Stimulated activated CD8-positive, alpha-beta memory T cell treated with anti-CD3 and anti-CD28 coated beads, Interleukin-4, amount 100 ng/mL, for 48 hours (primary cell): ENCODE data around the gene ERG.
A peak's percentile ranks its signal among the peaks of the same experiment; 100 is the strongest.

Source experiments
- DNase-seq: peaks from one replicate; pipeline ENCODE4 v3.0.0-alpha.2; 2020

The ERG gene

DNA sequence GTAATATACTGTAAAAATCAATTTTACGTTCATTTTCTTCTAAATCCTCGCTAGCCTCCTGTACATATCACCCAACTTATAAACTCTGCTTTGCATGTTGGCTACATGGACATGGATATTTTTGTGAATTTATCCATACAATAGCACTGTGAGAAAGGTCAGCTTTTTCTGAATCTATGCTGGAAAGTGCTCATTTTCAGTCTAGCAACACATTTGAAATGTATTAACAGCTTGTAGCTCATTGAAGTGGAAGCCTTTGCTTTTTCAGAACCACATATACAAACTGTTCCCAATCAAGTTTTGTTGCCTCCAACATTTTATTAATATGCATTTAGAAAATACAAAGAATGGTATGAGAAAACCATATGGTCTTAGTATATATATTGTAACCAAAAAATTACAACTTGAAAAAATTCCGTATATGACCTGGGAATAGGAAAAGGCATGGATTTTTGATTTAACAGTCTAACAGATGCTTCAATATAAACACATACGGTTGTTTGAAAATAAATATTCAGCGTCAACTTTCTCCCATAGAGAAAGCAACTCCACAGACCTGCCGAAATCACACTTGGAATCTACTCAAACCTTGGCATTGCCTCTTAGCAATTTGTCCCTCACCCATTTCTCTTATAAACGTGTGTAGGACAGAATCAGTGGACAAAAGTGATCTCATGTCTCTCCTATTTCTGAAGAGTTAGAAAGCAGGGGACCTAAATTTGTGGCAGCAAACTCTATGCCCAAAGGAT lies 112.7 kb downstream of the ERG start:
- DNase-seq: no peak

DNA sequence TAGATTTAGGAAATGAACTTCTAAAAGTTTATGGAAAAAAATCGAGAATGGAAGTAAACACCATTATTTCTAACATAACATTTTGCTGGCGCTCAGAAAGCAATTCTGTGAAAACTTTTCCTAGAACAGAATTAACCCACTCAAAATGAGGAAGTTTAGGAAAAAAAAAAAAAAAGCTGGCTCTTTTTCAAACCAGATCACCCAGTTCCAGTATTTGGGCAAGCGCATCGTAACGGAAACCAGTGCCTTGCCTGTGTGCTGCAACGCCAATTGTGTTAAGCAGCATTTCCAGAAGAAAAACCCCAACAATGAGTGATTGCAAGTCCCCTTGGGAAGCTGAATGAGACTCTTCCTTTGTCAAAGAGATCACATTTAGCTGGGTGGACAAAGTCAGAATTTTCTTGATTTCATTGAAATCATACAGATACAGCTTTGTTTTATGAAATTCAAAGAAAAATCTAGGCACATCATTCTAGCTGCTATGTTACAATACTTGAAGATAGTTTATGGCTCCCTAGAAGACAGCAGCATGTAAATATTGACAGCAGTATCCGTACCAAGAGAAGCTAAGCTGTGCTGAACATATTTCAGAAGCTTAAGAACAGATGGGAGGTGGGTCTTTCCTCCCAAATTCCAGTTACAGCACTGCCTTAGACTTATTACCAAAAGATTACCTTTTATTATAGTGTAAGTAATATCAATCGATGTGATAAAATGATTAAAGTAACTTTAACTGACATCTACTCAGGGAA lies 113.4 kb downstream of the ERG start:
- DNase-seq: no peak

DNA sequence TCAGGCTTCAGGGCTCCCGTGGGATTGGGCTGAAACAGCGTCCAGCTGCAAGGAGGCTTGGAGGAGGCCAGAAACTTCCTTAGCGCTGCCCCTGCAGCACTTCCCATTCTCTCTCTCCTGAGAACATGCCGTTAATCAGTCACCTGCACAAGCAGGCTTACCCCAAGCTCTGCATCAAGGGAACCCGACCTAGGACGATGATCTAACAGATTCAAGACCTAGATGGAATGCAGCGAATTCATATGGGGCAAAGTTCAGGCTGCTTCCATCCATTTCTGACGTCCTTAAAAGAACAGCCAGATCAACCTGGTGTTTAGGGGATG lies 114.1 kb downstream of the ERG start:
- no peak for DNase-seq

DNA sequence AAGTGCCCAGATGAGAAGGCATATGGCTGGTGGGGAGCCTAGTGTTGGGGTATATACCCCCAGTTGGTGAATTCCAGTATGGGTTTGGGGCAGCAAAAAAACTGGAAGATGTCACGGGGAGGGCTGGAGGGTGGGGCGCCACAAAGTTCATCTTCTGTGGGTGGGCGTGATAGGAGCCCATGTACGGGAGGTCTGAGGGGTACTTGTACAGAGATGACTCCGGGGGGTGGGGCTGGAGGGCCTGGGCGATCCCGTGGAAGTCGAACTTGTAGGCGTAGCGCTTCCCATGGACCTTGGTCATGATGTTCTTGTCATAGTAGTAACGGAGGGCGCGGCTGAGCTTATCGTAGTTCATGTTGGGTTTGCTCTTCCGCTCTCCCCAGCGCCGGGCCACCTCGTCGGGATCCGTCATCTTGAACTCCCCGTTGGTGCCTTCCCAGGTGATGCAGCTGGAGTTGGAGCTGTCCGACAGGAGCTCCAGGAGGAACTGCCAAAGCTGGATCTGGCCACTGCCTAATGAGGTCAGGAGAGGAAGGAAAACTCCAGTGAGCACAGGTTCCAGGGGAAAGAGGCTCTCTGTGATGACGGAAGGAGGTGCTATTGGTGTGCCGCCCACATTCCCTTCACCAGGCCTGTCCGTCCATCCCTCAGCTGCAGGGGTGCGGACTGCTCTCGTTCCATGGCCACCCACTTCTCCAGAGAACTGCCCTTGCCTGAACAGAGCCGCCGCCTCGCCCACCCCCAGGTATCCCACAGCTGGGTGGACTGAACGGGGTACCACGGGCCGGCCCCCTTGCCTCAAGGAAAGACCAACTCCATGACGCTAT lies 114.7 kb downstream of the ERG start:
- no peak for DNase-seq

DNA sequence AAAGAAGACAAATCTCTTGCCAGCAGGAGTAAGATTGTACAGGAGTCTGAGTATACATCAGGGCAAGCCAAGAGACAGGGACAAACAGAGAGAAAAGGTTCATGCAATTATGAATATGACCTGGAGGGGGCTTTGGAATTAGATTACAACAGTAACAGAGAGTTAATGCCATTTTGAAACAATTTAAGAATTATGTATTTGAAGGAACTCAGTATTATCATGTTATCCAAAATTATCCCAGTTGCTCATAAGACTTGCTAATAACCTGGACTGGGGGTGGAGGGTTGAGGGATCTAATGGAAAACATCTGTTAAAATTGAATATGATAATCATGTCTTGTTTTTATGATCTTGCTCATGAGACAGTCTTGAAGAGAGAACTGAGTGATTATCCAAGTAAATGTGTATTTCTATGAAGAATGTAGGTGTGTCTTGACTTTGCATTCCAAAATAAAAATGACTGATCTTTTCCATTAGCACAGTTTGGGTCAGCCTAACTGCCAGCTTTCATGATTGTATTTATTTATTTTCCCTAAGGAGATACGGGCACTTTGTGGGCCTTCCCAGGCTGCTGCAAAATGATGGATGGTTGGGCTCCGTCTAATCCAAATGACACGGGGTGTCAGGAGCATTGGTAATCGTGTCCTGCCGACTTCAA lies 117.7 kb downstream of the ERG start:
- DNase-seq: no peak

DNA sequence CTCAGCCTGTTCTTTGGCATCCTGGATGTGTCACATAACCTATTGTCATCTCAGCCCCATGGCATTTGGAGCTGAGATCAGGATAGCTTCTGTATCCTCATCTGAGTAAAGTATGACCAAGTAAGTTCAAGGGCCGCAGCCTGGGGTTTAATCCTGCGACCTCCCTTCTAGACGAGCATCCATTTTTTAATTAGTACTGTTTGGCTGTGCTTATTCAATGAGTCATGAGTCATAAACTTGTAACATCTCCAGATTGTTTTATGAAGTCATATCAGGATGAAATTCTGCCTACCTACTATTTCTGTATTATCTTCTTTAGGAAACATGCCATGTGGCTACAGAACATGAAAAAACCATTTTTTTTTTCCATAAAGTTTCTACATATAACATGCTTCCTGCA lies 119.1 kb downstream of the ERG start:
- DNase-seq: no peak

DNA sequence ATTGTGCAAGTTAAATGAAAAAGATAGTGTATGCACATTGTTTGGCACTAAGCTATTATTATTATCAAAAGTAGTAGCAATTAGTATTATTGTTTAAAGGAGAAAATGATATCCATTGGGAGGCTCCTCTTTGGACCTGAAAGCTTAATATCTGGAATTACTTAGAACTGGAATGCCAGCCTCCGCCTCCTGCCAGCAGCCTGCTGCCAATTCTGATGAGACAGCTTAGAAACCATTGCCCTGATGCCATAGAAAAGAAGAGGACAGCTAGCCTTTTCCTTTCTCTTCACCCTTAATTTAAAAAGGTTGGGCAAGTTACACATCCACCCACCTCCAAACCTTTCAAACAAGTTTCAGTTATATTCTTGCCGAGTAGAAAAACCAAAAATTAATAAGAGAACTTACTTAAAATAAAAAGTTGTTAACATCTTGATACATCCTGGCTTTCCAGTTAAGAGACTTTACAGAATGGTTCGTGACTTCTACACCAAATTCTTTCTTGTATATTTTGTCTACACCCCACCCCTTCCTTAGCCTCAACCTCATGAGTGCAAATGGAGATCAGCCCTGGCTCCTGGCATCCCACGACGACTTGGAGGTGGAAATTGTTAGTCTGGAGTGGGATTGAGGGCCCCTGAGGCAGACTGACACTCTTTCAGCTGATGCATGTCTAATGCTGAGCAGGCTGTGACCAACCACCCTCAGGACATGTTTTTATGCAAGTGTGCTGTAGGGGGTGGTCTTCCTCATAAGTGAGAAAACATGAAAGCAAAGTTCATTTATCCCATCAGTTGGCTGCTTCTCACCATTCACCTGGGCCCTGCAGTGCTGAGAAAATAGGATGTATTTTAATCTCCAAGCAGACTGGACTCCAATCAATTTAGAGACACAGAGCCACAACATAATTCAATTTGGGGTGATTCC lies 120.8 kb downstream of the ERG start:
- DNase-seq: no peak

DNA sequence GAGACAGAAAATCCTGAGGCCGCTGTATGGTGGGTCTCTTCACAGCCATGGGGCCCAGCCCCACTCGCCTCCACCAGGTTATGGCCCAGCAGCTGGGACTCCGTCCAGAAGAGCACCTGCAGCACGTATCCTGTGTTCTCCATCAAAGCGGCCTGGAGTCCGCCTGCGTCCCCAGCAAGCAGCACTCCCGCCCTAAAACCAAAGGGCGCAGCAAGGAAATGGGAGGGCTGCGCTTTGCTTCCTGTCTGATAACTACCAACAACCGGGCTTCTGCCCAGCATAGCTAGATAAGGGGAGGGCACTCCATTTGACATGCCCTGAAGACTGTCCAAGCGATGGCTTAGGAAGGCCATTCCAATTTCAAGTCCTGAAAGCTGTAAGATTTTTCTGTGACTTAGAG lies 121.6 kb downstream of the ERG start:
- DNase-seq: no peak

DNA sequence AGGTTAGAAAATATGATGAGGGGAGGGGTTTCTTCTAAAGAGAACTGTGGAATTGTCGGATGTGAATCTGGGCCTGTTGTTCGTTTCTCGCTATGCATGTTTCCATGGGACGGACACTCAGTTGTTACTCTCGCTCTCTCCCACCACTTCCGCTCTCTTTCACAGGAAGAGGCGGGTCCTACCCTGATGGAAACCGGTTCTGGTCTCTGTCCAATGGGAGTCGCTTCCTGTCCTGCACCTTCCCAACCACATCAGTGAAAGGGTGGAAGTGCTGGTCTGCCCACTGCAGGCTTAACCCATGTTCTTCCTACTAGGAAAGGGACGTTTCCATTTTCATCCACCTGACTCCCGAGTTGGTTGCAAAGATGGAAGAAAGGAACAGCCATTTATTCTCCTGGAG lies 122.0 kb downstream of the ERG start:
- no peak for DNase-seq

DNA sequence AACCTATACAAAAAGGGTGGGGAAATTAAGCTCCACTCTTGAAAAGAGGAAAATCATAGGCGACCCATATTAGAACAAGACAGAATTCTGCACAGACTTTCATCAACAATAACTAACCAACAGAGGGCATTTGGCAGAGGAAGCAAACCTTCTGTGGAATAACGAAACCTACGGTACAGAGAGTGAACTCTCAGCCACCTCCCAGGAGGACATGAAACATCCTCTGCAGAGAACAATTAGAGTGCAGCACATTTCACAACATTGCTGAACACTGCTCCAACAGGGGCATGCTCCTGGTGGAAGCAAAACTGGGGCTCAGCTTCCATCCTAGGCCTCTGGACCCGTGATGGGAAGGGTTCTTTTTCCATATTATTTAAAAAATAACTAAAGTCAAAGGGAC lies 130.6 kb downstream of the ERG start:
- DNase-seq: no peak

DNA sequence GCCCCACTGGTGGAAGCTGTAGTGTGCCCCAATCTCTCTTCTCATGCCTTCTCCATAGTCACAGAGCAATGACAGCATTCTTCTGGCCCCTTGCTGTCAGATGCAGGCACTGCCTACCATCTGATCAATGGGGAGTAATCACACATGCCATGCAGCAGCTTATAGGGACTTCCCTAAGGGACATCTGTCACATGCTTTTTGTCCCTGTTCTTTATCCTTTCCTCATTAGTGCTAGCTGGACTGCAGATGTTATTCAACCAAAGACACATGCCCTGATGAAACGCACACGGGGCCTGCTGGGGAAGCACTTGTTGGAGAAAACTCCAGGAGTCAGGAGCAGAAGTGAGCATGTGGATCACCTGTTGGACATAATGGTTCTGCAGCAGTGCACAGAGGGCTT lies 132.8 kb downstream of the ERG start:
- DNase-seq: no peak

DNA sequence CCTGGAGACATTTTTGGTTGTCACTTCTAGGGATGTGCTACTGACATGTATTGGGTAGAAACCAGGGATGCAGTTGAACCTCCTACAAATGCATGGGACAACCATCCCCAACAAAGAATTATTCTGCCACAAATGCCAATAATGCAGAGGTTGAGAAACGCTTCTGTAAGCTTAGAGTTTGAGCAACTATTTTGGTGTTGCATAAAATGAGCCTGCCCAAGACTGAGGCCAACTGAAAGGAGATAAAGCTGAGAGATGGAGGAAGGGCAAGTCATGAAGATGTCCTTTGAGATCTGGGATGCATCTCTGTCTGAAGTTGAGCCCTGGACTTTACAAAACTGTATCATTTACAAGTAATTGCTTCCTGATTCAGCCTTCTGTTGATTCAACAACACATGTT lies 134.6 kb downstream of the ERG start:
- DNase-seq: no peak

DNA sequence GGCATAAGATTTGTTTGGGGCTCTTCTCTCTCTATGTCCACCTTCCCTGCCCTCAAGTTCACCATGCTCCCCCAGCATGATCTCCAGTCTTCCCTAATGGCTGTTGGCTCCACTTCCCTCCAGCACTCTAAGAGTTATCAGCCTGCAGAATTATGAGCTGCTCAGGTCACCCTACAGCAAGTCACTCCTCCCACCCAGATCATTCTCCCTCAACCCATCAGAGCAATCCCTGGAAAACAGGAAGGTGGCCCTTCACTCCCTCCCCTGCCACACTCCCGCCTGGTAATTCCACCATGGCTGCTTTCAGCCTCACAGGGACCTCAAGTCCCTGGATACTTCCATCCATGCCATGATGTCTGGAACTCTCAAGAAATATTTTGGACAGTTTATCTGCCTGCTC lies 137.0 kb downstream of the ERG start:
- no peak for DNase-seq

DNA sequence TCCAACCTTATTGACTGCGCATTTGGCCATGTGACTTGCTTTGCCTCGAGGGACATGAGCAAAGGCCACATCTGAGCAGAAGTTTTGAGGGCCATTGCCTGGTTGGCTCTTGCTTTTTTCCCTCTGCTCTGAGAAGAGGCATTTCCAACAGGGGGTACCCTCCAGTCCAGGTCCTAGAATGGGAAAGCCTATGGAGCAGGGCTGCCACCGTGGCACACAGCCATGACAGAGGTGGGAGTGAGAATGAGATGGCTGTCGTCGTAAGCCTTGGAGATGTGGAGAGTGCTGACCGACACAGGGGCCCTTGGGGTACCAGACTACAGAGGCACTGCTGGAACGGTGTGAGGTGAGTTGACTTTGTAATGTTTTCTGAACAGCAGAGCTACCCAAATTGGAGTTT lies 138.4 kb downstream of the ERG start:
- DNase-seq: no peak

DNA sequence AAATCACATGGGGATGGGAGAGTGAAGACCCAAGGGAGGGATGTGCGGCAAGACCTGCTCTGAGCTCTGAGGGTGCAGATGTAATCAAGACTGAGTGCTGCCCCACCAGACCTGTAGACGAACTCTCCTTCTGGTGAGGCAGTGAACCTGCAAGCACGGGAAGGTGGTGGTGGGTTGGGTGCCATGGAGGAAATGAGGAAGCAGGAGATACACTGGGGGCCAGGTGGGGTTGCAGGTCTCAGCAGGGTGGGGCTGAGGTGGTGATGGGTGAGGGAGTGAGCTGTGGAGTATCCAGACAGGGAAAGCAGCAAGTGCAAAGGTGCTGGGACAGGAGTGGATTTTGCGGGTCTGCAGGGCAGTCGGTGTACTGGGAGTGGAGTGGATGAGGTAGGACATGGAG lies 139.2 kb downstream of the ERG start:
- no peak for DNase-seq

DNA sequence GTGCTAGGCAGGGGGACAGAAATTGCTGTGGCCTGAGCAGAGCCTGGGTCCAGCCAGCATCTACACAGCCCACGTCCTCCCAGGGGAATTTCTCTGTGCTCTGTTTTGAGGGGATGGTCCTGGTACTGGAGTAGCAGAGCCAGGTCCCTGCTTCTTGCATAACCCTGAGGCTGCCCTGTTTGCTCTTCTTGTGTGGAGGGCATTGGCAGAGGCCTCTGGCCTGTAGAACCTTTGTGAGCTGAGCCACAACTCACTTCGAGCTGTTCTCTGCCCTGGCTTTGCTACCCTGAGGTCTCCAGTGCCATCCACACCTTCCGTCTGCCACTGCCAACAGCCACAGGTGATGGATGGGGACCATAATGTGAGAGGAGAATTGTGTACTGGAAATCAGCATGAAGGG lies 139.6 kb downstream of the ERG start:
- DNase-seq: no peak

DNA sequence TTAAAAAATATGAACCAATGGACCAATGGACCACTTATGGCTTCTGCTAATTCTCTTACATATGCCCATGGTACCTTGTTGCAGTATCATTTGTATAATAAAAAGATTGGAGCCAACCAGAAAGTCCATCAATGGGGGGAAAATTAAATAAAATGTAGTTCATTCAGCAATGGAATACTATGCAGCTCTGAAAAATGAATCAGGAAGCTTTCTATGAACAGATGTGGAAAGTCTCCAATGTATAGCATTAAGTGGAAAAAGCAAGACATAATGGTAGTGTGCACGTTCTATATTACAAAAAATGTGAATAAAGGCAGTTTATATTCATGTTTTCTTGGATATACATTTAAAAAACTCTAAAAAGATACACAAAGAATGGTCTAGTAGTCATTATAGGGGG lies 140.2 kb downstream of the ERG start:
- no peak for DNase-seq

DNA sequence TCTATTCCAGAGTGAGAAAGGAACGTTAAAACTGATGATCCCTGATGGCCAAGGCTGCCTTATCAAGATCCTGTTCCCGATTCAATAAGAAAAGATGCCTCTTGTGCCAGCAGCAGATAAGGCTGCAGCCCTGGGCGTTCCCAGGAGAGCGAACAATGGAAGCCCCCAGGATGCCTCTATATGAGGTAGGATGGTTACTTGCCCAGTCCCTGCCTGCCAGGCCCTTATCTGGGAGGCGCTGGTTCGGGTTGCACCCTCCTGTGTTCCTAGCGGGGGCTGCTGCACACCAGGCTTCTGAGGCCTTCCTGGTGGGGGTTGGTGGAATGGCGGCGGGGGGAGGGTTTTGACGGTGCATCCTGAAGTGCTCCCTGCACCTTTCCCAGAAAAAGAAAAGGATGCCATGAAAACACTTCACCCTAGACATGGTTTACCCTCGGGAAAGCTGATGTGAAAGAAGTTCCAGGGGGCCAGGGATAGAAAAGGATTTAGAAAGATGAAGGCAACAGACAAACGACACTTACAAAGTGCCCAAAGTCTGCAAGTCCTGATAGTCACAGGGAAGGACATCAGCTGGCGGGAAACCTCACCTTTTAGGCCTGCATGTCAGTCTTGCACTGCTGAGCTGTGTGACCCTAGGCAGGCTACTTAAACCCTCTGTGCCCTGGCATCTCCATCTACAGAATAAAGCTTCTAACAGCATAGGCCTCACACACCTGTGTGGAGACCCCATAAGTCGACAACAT lies 141.2 kb downstream of the ERG start:
- DNase-seq: no peak

DNA sequence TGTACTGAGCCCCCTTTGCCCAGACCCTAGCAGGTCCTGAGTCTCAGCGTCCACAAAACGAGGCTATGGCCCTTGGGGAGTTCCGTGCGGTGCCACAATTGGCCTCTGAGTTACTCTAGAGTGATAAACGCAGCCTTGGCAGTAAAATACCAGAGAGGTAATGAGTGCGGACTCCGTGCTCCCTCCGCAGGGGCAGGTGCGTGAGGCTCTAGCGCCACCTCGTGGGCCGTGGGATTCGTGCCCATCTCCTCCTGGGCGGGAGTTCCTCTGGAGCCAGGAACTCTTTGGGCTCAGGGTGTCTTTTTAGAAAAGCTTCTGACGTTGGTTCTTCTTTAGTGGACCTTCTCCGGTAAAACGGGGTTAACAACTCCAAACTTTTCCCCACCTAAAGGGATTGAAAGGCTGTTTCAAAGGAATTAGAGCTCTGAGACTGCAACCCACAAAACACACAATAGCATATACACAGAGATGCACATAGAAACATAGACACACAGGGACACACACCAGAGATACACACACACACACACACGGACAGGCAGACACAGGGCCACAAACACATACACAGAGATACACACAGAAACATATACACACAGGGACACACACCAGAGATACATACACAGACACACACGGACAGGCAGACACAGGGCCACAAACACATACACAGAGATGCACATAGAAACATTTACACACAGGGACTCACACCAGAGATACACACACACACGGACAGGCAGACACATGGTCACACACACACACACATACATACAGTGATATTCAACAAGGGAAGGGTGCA lies 142.1 kb downstream of the ERG start:
- peak; percentile 88 for DNase-seq

DNA sequence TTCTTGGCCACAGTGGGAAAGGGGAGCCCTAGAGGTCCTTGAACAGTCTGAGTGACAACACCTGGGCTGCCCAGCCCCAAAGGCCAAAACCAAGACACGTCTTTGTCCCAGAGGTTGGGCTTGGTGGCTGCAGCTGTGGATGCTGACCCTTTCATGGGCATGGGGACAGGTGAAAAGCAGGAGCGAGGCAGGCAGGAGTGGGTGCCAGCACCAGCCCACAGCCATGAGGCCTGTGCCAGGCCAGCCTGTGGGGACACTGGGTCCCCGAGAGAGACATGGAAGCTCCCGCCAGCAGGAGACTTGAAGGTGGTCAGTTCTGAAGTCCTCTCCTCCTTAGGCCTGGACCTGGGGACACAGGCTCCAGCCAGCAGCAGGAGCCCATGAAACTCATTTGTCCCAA lies 142.9 kb downstream of the ERG start:
- no peak for DNase-seq

DNA sequence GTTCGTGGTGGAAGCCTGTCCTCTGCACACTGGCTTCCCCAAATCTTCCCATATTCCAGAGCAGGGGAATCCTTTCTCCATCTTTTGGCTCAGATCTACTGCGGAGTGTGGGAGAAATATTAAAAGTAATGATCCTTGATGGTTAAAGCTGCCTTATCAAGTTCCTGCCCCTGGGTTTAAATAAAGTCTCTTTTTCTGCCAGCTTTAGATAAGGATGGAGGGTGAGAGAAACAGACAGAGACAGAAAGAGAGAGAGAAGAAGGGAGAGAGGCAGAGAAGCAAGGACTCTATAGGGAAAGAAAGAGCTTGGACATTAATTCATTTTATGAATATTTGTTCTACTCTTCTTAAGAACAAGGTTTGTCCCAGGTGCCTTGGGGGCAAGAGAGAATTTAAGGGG lies 143.5 kb downstream of the ERG start:
- no peak for DNase-seq
